Fibroblast of skin of left quadriceps (primary cell): ENCODE data around the gene ALOX5.
"Not testable (repeated sequence)": the region's sequence is repeated elsewhere in the genome, so short reads cannot be mapped to it uniquely, and the experiment has no call there.

ENCODE experiments used
- DNase-seq, 2 experiments: peaks; one replicate each; pipeline ENCODE4 v3.0.0-alpha.2; 2013; ENCODE audit warnings: low read depth in 2 of 2

The ALOX5 gene

DNA sequence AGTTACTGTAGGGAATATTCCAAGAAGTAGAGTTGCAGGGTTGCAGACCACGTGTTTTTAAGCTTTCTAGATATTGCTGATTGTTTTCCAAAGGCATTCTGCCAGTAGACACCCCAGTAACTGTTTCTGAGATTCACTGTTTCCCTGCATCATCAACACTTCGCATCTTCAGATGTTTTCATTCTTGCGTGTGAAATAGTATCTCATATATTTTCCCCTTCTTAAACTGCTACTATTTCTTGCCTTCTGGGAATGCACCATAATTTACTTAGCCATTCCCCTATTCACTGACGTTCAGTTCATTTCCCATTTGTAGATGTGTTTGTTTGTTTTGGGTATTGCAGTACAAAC is 30.7 kb downstream of the ALOX5 start:
- no peak for DNase-seq

DNA sequence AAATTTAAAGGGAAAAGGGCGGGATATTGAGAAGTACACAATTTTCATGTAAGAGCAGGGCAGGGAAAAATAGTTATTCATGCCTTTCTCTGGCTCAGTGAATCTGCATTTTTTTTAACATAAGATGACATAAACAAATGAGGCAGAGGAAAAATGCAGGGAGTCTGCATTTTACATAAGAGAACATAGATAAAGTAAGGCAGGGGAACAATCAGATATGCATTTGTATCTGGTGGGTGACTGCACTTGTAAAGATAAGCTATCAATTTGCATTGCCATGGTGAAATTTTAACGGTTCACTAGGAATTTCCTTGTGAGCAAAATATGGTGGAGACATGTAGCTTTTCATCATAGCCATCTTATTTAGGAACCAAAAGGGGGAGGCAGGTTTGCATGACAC is 33.5 kb downstream of the ALOX5 start:
- DNase-seq, result no peak

DNA sequence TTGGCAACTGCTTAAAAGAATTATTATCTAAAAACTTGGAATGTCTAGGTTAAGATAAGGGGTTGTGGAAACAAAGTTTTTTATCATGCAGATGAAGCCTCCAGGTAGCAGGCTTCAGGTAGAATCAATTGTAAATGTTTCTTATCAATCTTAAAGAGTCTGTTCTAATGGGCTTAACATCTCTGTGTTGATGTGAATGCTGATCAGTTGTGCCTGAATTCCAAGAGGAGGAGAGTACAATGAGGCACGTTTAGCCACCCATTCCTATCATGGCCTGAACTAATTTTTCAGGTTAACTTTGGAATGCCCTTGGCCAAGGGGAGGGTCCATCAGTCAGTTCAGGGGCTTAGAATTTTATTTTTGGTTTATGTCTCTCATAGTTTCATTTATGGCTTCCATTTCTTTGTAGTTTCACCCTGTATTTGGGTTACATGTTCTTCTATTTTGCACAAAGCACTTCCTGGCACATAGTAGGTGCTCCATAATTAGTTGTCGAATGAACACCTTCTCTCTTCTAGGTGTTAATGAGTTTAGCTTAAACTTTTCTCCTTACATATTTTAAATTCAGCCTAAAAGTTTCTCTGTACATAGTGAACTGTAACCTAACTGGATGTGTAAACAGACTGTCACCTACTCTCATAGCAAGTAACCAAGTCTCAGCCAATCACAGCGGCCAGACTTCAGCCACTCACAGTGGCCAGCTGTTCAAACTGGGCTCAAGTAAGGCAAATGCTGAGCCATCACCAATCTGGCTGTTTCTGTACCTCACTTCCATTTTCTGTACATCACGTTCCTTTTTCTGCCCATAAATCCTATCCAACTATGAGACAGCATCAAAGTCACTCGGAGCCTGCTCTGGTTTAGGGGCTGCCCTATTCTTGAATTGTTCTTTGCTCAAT is 34.7 kb downstream of the ALOX5 start:
- DNase-seq, result no peak

DNA sequence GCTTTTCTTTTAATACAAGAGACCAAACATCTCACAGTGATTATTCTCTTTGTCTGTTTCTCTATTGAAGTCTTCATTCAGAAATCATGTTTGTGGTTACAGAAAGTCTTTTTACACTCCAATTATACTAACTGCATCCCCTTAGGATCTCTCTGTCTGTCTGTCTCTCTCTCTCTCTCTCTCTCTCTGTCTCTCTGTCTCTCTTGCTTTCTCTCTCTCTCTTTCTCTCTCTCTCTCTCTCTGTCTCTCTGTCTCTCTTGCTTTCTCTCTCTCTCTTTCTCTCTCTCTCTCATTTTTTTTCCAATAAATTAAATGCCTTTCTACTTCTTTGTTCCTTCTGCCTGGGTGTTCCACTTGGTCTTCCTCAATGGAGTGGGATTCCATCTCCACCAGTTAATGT is 35.3 kb downstream of the ALOX5 start:
- DNase-seq, result not testable (repeated sequence)

DNA sequence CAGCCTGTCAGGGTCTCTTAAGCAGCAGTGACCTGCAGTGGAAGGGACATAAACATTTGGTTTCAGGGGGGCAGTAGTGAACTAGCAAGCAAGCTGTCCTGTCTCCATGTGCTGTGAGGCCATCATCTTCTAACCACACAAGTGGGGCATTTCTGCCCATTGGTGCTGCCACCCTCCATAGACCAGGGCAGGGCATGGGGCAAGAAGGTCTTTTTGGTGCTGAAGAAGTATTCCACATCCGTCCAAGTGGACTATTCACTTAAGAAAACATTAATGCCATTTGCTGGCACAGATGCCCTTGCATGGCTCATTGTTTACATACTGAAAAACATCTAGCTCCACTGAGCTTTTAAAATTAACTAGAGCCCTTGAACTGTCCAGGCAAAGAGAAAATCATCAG is 35.8 kb downstream of the ALOX5 start:
- DNase-seq, result no peak

DNA sequence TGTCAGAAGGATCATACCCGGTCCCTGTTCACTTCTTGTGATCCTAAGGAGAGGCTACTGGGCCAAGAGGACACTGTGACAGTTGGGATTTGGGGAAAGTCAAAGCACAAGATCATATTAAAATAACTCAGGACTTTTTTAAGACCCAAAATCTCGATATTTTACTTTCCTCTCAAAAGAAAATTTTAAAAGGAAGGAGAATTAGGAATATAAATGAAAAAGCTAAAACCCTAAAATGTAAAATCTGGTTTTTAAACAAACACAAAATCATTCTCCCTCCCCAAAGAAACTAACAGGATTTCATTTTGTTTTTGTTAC is 36.4 kb downstream of the ALOX5 start:
- DNase-seq, result no peak

DNA sequence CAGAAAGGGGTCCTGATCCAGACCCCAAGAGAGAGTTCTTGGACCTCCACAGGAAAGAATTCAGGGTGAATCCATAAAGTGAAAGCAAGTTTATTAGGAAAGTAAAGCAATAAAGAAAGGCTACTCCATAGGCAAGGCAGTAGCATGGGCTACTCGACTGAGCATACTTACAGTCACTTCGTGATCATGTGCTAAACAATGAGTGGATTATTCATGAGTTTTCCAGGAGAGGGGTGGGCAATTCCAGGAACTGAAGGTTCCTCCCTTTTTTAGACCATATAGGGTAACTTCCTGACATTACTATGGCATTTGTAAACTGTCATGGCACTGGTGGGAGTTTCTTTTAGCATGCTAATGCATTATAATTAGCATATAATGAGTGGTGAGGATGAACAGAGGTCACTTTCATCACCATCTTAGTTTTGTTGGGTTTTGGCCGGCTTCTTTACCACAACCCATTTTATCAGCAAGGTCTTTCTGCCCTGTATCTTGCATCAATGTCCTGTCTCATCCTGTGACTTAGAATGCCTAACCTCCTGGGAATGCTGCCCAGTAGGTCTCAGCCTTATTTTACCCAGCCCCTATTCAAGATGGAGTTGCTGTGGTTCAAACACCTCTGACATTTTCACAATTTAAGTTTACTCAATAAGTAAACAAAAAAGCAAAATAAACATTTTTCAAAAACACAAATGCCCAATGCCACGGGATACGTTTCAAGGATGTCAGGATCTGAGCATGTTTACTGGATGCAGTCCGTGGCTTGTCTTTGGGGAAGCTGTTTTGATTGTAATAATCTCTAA is 37.0 kb downstream of the ALOX5 start:
- DNase-seq, result no peak

DNA sequence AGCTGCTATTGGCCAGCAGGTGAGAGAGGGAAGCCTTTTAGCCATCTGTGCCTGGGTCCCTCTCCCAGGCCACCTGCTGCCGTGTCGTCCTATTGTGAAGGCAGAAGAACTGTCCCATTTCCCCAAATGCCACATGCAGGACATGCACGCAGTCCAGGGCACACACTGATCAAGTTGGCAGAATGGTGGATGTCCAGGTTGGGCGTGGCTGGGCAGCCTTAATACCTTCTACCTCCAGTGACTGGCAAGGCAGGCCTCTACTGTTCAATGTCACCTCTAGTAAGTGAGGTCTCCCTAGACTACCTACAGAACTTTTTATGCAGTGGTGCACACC is 37.6 kb downstream of the ALOX5 start:
- DNase-seq, result no peak

DNA sequence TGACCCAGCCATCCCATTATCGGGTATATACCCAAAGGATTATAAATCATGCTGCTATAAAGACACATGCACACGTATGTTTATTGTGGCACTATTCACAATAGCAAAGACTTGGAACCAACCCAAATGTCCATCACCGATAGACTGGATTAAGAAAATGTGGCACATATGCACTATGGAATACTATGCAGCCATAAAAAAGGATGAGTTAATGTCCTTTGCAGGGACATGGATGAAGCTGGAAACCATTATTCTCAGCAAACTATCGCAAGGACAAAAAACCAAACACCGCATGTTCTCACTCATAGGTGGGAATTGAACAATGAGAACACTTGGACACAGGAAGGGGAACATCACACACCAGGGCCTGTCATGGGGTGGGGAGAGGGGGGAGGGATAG is 41.0 kb downstream of the ALOX5 start:
- not testable (repeated sequence) for DNase-seq

DNA sequence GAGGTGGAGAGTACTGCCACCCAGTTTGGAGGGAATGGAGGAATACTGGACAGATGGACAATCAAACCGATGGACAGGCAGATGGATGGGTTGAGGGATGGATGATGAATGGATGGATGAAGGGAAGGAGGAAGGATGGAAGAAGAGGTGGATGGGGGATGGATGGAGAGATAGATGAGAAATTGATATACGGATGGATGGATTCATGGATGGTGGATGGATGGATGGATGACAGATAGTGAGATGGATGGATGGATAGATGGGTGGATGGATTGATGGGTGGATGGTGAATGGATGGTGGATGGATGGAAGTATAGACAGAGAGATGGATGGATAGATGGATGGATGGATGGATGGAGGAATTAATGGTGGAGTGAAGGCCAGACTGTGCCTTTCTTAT is 42.6 kb downstream of the ALOX5 start:
- DNase-seq, result no peak

DNA sequence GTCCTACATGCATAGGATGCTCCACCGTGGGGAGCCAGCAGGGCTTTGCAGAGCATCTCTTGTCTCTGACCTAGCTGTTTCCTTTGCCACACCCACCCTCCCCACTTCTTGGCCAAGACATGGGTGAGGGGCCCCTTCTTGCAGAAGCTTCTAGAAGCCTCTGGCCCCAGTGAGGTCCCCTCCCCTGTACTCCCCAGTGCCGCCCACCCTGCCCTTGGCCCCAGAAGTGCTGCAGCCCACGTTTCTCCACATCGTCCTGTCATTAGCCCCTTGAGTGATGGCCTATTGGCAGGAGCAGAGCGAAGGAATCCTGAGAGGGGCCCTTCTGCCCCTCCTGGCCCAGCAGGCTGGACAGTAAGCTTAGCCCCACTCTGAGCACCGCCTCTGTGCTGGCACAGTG is 43.7 kb downstream of the ALOX5 start:
- DNase-seq, result no peak

DNA sequence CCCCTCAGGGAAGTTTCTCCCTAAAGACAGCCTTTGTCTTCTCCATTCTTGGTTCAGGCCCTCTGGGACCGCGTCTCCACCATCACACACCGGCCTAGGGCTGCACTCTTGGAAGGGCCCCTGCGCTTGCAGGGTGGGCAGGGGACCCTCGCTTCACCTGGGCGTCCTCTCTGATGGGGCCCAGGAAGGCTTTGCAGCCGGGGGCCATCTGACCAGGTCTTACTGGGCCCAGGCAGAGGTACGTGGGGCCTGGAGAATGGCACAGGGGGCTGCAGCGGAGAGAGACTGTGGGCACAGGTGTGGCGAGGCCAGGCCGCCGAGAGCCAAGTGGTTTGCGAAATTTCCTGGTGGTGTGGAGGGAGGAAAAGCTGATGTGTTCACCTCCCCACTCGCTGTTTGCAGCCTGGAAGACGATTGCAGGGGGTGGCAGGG is 44.4 kb downstream of the ALOX5 start:
- no peak for DNase-seq

DNA sequence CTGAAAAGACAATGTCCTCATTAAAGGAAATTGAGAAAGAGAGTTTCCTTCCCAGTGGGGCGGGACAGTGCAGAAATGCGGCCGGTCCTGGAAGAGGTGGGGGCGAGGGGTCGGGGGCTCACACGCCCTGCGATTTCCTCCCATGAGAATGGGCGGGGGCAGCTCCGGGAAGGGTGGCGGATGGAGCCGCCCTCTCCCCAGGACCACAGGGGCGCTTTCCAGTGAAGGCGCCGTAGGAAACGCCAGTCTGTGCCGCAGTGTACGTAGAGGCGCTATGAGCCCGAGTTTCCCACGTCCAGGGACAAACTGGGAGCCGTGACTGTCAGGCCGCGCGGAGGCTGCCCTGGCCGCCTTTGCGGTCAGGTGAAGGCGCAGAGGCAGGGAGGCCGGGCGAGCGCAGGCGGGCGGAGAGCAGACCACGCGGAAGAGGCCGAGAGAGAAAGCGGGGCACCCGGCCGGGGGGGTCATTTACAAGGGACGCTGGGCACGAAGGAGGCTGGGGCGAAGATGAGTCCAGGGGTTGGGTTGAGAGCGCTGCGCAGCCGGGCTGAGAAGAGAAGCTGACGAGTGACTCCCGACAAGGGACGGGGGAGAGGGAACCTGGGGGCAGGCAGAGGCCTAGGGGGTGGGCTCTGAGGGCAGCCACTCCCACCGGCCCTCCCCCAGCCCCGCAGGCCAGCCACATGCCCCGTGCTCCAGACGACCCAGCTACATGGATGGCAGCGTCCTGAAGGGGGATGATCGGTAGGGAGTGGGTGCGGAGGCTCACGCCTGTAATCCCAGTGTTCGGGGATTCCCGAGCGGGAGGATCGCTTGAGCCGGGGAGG is 45.0 kb downstream of the ALOX5 start:
- no peak for DNase-seq

DNA sequence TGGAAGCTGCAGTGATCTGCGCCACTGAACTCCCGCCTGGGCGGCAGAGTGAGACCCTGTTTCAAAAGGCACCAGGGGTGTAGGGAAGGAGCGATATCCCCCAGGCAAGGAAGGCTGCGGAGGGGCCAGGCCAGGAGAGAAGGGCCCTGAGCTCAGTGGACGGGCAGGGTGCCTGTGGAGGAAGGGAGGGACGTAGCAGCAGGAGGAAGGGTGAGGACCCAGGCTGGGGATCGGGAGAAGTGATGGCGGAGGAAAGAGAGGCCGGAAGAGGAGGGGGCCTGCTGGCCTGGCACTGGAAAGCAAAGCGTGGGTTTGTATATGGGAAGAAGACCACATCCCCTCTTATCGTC is 45.6 kb downstream of the ALOX5 start:
- no peak for DNase-seq

DNA sequence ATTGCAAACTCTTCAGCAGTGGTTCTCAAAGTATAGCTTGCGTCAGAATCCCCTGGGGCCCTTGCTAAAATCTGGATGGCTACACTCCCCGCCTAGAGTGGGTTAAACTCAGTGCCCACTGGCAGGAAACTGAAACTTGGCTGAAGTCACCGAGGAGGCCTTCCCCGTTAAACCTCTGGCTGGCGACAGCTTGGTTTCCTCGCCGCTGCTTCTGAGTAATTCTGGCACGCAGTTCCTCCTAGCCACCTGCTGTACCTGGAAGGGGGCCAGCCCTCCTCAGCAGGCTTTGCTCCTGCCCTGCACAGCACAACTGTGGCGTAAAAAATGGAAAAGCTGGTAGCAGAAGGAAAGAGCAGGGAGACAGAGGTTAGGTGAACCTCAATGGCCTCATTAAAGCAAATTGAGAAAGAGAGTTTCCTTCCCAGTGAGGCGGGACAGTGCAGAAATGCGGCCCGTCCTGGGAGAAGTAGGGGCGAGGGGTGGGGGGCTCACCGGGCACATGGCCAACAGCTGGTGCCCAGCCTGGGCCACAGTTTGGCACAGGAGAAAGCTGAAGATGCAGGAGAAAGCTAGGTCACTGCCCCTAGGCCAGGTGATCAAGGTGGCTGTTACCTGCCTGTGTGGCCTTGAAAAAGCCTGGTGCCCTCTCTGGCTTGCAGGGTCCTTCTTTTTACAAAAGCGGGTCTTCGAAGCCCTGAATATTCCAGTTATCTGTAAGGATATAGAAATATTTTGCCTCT is 46.6 kb downstream of the ALOX5 start:
- no peak for DNase-seq

DNA sequence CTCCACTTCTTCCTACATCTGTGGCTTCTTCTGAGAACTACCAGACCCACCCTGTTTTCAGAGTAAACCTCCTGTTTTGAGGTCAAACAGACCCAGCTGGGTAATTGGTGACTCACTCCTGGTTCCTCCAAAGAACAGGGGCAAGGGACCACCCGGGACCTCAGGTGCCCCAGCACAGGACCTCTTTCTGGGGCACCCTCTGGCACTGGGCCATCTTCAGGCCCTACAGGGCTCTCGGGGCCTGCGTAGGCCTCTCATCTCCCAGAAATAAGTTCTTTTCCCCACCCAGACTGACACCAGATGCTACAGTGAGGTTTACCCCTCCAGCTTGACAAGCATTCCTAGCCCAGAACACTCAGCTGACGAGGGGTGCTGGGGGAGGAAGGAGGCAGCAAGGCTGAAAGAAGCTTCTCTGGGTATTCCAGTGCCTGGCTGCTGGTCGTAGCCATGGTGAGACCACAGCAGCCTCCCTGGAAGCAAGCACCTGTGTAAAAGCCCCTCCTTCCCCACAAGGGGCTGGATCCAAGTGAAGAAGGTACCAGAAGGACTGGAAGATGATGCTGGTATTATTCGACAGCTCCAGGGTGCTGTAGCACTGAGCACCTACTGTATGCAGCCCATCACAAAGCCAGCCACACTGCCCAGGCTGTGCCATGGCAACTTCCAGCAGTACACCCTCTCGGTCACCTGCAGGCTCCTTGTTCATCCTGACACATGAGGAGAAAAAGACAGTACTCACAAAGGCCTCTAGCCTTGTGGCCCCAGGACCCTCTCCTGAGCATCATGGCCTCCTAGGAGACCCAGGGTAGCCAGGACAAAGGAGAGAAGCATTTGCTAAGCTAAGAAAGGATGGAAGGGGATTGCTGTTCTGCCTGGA is 47.4 kb downstream of the ALOX5 start:
- DNase-seq, result no peak

DNA sequence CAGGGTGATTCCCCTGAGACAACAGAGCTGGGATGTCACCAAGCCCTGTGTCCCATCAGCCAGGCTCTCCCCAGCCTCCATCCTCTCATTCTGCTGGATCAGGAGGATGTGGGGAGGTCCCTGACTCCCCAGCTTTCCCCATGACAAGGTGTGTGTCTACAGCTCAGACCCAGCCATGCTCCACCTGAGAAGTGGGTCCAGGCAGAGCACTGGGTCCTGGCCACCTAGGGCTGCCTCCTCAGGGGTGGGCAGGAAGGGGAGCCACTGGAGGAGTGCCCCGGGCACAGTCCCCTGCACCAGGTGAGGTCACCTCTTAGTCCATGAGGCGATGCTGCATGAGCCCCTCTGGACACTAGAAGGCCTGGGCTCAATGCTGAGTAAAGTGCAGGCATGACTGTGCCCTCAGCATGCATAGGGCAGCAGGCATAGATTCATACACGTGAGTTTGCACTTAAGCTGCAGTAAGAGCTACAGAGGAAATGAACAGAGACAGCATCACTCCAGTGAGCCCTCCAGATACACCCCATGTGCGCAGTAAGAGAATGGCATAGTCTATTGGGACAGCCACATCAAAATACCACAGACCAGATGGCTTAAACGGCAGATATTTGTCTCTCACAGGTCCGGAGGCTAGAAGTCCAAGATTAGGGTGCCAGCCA is 48.3 kb downstream of the ALOX5 start:
- DNase-seq, result no peak

DNA sequence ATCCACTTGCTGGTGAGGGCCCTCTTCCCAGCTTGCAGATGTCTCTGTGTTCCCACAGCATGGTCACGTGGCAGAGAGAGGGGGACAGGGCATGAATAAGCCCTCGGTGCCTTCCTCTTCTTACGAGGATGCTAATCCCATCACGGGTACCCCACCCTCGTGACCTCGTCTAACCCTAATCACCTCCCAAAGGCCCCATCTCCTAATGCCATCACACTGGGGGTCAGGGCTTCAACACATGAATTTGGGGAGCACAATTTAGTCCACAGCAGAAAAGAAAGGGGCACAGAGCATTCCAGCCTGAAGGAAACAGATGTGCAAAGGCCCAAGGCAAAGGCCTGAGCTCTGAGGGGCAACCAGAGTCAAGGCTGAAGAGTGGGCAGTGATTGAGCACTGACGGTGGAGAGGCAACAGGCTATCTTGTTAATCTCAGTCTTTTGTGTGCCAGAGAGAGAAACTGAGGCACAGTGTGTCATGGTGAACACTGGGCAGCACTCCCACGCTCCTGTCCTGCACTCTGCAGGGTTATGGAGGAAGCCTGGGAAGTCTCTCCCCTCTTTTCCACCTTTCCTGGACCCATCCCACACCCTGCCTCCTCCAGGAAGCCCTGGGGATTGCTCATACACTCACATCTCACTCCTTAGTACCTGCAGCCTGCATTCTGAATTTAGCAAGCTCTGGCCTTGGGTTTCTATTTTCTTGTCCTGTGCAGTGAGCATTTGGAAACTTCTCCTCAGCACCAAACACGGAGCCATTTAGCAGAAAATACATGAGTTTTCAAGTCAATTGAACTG is 49.0 kb downstream of the ALOX5 start:
- DNase-seq, result no peak

DNA sequence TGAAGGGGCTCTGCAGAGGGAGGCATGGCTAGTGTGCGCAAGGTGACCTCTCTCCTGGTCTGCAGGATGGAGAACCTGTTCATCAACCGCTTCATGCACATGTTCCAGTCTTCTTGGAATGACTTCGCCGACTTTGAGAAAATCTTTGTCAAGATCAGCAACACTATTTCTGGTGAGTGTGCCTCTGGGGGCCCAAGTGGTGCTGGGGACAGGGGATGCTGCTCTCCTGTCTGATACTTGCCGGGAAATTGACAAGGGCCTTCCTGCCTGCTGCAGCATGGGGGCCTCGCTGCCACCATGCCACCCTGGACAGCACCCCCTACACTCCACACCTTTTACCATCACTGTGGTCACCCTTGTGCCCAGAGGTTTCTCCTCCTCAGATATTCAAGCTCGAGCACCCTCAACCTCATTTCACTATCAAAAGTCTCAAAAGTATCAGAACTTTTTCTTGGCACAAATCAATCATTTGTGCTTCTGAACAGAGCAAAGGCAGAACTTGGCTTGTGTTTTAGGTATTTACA is 50.0 kb downstream of the ALOX5 start:
- DNase-seq, result no peak
